K562 (cell line): Measurements from ENCODE around the gene CCDC183. TPM values are rescaled to one million over a fixed set of nuclear protein-coding genes. Genes with fewer than 3 reads are reported as not detected.
"Not testable (repeated sequence)": the region's sequence is repeated elsewhere in the genome, so short reads cannot be mapped to it uniquely, and the experiment has no call there.

Experiments used
- CBFA2T3 ChIP-seq: fragments of 450-650 bp; IDR thresholded peaks from 2 replicates; pipeline ENCODE4 v1.6.1; 2017
- CEBPB ChIP-seq: fragments of 450-650 bp; IDR thresholded peaks from 2 replicates; pipeline ENCODE4 v1.6.1; 2016; ENCODE audit warnings: missing genetic modification characterization, missing compliant biosample characterization
- CREM ChIP-seq: IDR thresholded peaks from 2 replicates; pipeline ENCODE4 v1.6.1; 2014; ENCODE audit warnings: antibody characterized with exemption, low read depth
- CTBP1 ChIP-seq: fragments of 450-650 bp; IDR thresholded peaks from 2 replicates; pipeline ENCODE4 v1.6.1; 2016; ENCODE audit warnings: borderline replicate concordance
- FOXK1 ChIP-seq: sonication (generic); formaldehyde crosslinking; IDR thresholded peaks from 2 replicates; pipeline ENCODE4 v1.8.0; 2022; ENCODE audit warnings: missing genetic modification reagents, mild to moderate bottlenecking, borderline replicate concordance
- KDM1A ChIP-seq, 2 experiments: fragments of 450-650 bp; IDR thresholded peaks; 2 replicates each; pipeline ENCODE4 v1.6.1; 2016; ENCODE audit warnings: mild to moderate bottlenecking in 2 of 2
- MAZ ChIP-seq, 2 experiments: fragments of 450-650 bp in 1 of 2; sonication (generic) in 1 of 2; formaldehyde crosslinking; IDR thresholded peaks in 1 of 2; conservative IDR thresholded peaks in 1 of 2; 2 replicates each; pipeline versions ENCODE4 v1.4.0 to v1.5.0; 2020; ENCODE audit warnings: mild to moderate bottlenecking in 1 of 2, missing genetic modification reagents in 1 of 2
- MTA3 ChIP-seq: fragments of 450-650 bp; formaldehyde crosslinking; IDR thresholded peaks from 2 replicates; pipeline ENCODE4 v1.6.1; 2017; ENCODE audit warnings: mild to moderate bottlenecking, borderline replicate concordance
- RCOR1 ChIP-seq, 2 experiments: IDR thresholded peaks; 2 replicates each; pipeline ENCODE4 v1.6.1; 2012; ENCODE audit warnings: low read depth in 2 of 2, low read length in 2 of 2, borderline replicate concordance in 1 of 2, improper control_type of control experiment in 1 of 2
- SMAD4 ChIP-seq: fragments of 250-450 bp; sonication (Bioruptor Pico); conservative IDR thresholded peaks from 2 replicates; pipeline ENCODE4 v1.8.0; 2021; ENCODE audit warnings: inconsistent platforms, mild to moderate bottlenecking, moderate library complexity
- SP1 ChIP-seq: sonication (generic); formaldehyde crosslinking; IDR thresholded peaks from 2 replicates; pipeline ENCODE4 v1.8.1; 2022; ENCODE audit warnings: mild to moderate bottlenecking, missing genetic modification reagents
- ZNF24 ChIP-seq: fragments of 450-650 bp; IDR thresholded peaks from 2 replicates; pipeline ENCODE4 v1.6.1; 2016
- polyA plus RNA-seq, 8 experiments: library from polyadenylated mRNA; depleted of rRNA in 4 of 8; stranded (reverse) in 5 of 8; unstranded in 3 of 8; fragments of >200 nt; fragmentation: Nextera tagmentation in 2 of 8; fragmentation: Illumina TruSeq in 1 of 8; extraction: Ambion mirVana in 2 of 8; extraction: Trizol in 1 of 8; gene quantifications; 2 replicates each; pipeline versions ENCODE4 v1.2.1 to v1.2.3, GENCODE V29; 2011 to 2014; ENCODE audit warnings: inconsistent platforms in 1 of 8, missing spikeins in 1 of 8
- total RNA-seq, 7 experiments: library from RNA; depleted of rRNA in 6 of 7; stranded (reverse); fragments of >200 nt in 6 of 7; fragmentation: Illumina TruSeq in 2 of 7; extraction: Trizol in 2 of 7; gene quantifications; 2 replicates each; pipeline versions ENCODE4 v1.2.1 to v1.2.3, GENCODE V29; 2011 to 2021; ENCODE audit warnings: low replicate concordance in 1 of 7
- TF ChIP-seq, protein P1 (sequence below), 2 experiments: fragments of 450-650 bp; formaldehyde crosslinking in 1 of 2; IDR thresholded peaks; 2 replicates each; pipeline versions ENCODE4 v1.4.0 to v1.6.1; 2014 to 2020; ENCODE audit warnings: mild to moderate bottlenecking in 2 of 2, borderline replicate concordance in 1 of 2, low read depth in 1 of 2
- TF ChIP-seq, protein P2 (sequence below): IDR thresholded peaks from 2 replicates; pipeline ENCODE4 v1.6.1; 2011; ENCODE audit warnings: borderline replicate concordance, low read depth, mild to moderate bottlenecking, moderate library complexity, low read length; ENCODE audit not compliant: insufficient read depth, poor library complexity, severe bottlenecking

CCDC183 gene
- total and polyA plus RNA-seq, 9 of the 15 experiments (the other 6 are each of a cell fraction or from before 2014, with no cell fraction given), result 0.21 to 0.60 (median 0.29) TPM; not detected in 4

DNA sequence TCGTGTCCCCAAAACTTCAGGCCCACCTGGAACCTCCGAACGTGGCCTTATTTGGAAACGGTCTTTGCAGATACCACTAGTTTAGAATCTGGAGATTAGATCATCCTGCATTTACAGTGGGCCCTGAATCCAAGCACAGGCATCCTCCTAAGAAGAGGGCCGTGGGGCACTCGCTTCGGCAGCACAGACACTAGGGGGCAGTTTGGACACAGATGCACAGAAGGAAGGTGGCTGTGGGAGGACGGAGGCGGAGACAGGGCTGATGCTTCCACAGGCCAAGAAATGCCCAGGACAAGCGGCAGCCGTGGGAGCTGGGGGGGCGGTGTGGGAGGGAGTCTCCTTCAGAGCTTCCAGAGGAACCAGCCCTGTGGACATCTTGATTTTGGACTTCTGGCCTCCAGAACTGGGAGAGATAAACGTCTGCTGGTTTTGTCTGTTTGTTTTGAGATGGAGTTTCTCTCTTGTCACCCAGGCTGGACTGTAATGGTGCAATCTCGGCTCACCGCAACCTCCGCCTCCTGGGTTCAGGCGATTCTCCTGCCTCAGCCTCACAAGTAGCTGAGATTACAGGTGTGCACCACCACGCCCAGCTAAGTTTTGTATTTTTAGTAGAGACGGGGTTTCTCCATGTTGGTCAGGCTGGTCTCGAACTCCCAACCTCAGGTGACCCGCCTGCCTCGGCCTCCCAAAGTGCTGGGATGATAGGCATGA lies 35.1 kb upstream of the CCDC183 start (continued):
- TF ChIP-seq MAZ (CRISPR knock-in tag; conservative IDR thresholded peaks at IDR 0.05 in 1 of 2, IDR thresholded peaks at IDR 0.05 in 1 of 2), result peak; percentile 16 to 38; a peak in 1 of 4 replicates
- peak; percentile 81 to 82 for TF ChIP-seq KDM1A (IDR thresholded peaks at IDR 0.05)
- TF ChIP-seq MTA3, result peak; percentile 41; the same call in 1 of the 2 replicates
- peak in 1 of 2 experiments; percentile 60; a peak in 2 of 4 replicates for TF ChIP-seq RCOR1 (IDR thresholded peaks at IDR 0.05; ENCODE audit: borderline replicate concordance in 1 of 2, low read depth in 2 of 2, low read length in 2 of 2)
- TF ChIP-seq FOXK1, result 0 out of 2 replicates have a peak, but pooled peaks have one; percentile 27
- TF ChIP-seq CREM, result peak; percentile 56
- TF ChIP-seq CBFA2T3, result peak; percentile 48
- 0 out of 2 replicates have a peak, but pooled peaks have one; percentile 28 for TF ChIP-seq SMAD4 (CRISPR knock-in tag)
- TF ChIP-seq, protein P1, sequence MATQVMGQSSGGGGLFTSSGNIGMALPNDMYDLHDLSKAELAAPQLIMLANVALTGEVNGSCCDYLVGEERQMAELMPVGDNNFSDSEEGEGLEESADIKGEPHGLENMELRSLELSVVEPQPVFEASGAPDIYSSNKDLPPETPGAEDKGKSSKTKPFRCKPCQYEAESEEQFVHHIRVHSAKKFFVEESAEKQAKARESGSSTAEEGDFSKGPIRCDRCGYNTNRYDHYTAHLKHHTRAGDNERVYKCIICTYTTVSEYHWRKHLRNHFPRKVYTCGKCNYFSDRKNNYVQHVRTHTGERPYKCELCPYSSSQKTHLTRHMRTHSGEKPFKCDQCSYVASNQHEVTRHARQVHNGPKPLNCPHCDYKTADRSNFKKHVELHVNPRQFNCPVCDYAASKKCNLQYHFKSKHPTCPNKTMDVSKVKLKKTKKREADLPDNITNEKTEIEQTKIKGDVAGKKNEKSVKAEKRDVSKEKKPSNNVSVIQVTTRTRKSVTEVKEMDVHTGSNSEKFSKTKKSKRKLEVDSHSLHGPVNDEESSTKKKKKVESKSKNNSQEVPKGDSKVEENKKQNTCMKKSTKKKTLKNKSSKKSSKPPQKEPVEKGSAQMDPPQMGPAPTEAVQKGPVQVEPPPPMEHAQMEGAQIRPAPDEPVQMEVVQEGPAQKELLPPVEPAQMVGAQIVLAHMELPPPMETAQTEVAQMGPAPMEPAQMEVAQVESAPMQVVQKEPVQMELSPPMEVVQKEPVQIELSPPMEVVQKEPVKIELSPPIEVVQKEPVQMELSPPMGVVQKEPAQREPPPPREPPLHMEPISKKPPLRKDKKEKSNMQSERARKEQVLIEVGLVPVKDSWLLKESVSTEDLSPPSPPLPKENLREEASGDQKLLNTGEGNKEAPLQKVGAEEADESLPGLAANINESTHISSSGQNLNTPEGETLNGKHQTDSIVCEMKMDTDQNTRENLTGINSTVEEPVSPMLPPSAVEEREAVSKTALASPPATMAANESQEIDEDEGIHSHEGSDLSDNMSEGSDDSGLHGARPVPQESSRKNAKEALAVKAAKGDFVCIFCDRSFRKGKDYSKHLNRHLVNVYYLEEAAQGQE (IDR thresholded peaks at IDR 0.05; ENCODE audit: borderline replicate concordance), result peak; percentile 29; the same call in 1 of the 2 replicates
- TF ChIP-seq, protein P1 (CRISPR knock-in tag; IDR thresholded peaks at IDR 0.05; ENCODE audit: low read depth), result not testable (repeated sequence)
- TF ChIP-seq ZNF24, result 0 out of 2 replicates have a peak, but pooled peaks have one; percentile 6
- TF ChIP-seq CEBPB (tag), result 0 out of 2 replicates have a peak, but pooled peaks have one; percentile 27
- TF ChIP-seq, protein P2, sequence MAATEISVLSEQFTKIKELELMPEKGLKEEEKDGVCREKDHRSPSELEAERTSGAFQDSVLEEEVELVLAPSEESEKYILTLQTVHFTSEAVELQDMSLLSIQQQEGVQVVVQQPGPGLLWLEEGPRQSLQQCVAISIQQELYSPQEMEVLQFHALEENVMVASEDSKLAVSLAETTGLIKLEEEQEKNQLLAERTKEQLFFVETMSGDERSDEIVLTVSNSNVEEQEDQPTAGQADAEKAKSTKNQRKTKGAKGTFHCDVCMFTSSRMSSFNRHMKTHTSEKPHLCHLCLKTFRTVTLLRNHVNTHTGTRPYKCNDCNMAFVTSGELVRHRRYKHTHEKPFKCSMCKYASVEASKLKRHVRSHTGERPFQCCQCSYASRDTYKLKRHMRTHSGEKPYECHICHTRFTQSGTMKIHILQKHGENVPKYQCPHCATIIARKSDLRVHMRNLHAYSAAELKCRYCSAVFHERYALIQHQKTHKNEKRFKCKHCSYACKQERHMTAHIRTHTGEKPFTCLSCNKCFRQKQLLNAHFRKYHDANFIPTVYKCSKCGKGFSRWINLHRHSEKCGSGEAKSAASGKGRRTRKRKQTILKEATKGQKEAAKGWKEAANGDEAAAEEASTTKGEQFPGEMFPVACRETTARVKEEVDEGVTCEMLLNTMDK, result peak; percentile 65
- peak; percentile 65; the same call in 1 of the 2 replicates for TF ChIP-seq CTBP1
- TF ChIP-seq SP1 (CRISPR knock-in tag), result 0 out of 2 replicates have a peak, but pooled peaks have one; percentile 24
